OCI-LY3 (cell line): ENCODE results near the gene PIAS3.

Experiments
- H2AFZ ChIP-seq: fragments of 200-600, 300-600 bp; shearing (Covaris generic); 2 replicates; pipeline ENCODE4 v1.6.0; 2014; ENCODE audit warnings: antibody characterized with exemption, low read depth, low read length
- H3K27ac ChIP-seq: fragments of 200-600, 300-600 bp; sonication (generic); 2 replicates; pipeline ENCODE4 v1.5.1; 2014; ENCODE audit warnings: mild to moderate bottlenecking, low read length, moderate library complexity, mixed read lengths
- H3K27me3 ChIP-seq: fragments of 200-600, 300-600 bp; sonication (generic); 2 replicates; pipeline ENCODE4 v1.6.1; 2014; ENCODE audit warnings: low read depth, low read length, mixed read lengths
- H3K36me3 ChIP-seq: fragments of 200-600, 300-600 bp; sonication (generic); replicated peaks from 2 replicates; pipeline ENCODE3; 2014; ENCODE audit warnings: low read depth, low read length, mixed read lengths
- H3K4me1 ChIP-seq: fragments of 300-600, 200-600 bp; sonication (generic); 2 replicates; pipeline ENCODE4 v1.6.1; 2014; ENCODE audit warnings: low read length, mixed read lengths
- H3K4me2 ChIP-seq: fragments of 200-600, 300-600 bp; sonication (generic); 2 replicates; pipeline ENCODE4 v1.6.1; 2014; ENCODE audit warnings: low read length, mixed read lengths
- H3K4me3 ChIP-seq: fragments of 300-600, 200-600 bp; sonication (generic); 2 replicates; pipeline ENCODE4 v1.5.1; 2014; ENCODE audit warnings: antibody characterized with exemption, mild to moderate bottlenecking, low read length, moderate library complexity
- H3K79me2 ChIP-seq: fragments of 300-600, 200-600 bp; shearing (Covaris generic); 2 replicates; pipeline ENCODE4 v1.6.1; 2014; ENCODE audit warnings: mild to moderate bottlenecking, low read length, mixed read lengths
- H3K9ac ChIP-seq: fragments of 300-600, 200-600 bp; shearing (Covaris generic); 2 replicates; pipeline ENCODE4 v1.6.0; 2014; ENCODE audit warnings: mild to moderate bottlenecking, low read length, moderate library complexity
- H3K9me3 ChIP-seq: fragments of 200-600, 300-600 bp; shearing (Covaris generic); 2 replicates; pipeline ENCODE4 v1.6.1; 2014; ENCODE audit warnings: low read length, mixed read lengths; ENCODE audit not compliant: insufficient read depth
- H4K20me1 ChIP-seq: fragments of 200-600, 300-600 bp; sonication (generic); 2 replicates; pipeline ENCODE4 v1.6.1; 2016; ENCODE audit warnings: low read length, mixed read lengths; ENCODE audit not compliant: insufficient read depth
- EZH2phosphoT487 ChIP-seq: fragments of 200-600 bp; shearing (Covaris generic); IDR thresholded peaks from 2 replicates; pipeline ENCODE4 v1.6.1; 2018; ENCODE audit warnings: antibody characterized with exemption, mixed run types, low read depth
- TF ChIP-seq, protein P1 (sequence below): fragments of 200-600, 300-600 bp; sonication (generic); IDR thresholded peaks from 2 replicates; pipeline ENCODE4 v1.5.1; 2014; ENCODE audit warnings: antibody characterized with exemption, low read length, low read depth

PIAS3 gene

DNA sequence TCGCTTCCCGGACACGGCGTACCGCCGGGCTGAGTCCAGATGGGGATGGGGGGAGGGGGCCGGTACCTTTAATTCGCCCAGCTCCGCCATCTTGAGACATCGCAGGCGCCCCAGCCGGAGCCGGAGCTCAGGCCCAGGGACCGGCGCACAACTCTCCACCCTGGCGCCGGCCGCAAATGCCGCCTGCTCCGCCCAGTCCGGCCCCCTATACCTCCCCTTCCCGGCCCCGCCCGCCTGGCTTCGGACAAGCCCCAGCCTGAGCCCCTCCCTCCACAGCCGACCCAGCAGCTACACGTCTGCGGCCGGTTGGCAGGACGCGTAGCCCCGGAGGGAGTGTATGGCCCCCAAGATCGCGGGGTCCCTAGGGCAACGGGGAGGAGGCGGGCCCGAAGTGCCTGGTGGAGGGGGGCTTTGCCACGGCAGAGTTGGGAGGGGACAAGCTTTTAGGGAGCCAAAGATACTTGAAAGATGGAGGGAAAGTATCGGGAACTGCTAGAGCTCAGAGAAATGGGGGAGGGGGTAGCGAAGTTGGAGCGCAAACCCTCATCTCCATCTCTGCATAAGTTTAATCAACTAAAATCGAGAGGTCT is at the start of gene PIAS3:
Gene PIAS3 (minus strand): TSS at position 181 of the 590 bp plus-strand sequence. CDS start 91 bp downstream, at position 90.
- Histone ChIP-seq H2AFZ (peak within 1 kb of the TSS; percentile 78), H3K79me2 (peaks cover 8% of the 10 kb centered on the region), H4K20me1 (no peaks in the 10 kb centered on the region), H3K27me3 (peaks cover 10% of the 10 kb centered on the region; the same call in 1 of the 2 replicates), H3K4me1 (peaks cover 13% of the 10 kb centered on the region), H3K36me3 (peaks cover 17% of the 10 kb centered on the region), H3K4me3 (peak within 1 kb of the TSS; percentile 84), H3K27ac (peak within 1 kb of the TSS; percentile 48), H3K9me3 (no peaks in the 10 kb centered on the region), H3K9ac (peak within 1 kb of the TSS; percentile 81), H3K4me2 (peak within 1 kb of the TSS; percentile 88)
- TF ChIP-seq EZH2phosphoT487 = no peak
- TF ChIP-seq, protein P1, sequence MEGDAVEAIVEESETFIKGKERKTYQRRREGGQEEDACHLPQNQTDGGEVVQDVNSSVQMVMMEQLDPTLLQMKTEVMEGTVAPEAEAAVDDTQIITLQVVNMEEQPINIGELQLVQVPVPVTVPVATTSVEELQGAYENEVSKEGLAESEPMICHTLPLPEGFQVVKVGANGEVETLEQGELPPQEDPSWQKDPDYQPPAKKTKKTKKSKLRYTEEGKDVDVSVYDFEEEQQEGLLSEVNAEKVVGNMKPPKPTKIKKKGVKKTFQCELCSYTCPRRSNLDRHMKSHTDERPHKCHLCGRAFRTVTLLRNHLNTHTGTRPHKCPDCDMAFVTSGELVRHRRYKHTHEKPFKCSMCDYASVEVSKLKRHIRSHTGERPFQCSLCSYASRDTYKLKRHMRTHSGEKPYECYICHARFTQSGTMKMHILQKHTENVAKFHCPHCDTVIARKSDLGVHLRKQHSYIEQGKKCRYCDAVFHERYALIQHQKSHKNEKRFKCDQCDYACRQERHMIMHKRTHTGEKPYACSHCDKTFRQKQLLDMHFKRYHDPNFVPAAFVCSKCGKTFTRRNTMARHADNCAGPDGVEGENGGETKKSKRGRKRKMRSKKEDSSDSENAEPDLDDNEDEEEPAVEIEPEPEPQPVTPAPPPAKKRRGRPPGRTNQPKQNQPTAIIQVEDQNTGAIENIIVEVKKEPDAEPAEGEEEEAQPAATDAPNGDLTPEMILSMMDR = no peak

DNA sequence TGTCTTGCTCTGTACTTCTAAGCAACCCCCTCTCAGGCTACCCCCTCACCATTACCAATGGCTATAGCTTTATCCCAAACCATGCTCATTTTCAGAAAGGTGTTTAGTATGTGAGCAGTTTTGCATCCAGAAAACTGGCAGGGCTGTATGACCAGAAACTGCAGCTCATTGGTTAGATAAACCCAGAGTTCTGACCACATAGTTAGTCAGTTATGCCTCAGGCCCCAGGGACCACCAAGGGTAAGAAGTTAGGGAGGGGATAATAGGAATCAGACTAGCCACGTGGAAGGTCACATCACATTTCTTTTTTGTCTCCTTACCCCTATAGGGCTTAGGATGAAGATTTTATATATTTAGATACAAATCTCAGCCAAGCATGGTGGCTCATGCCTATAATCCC is 49.8 kb upstream of the PIAS3 start:
- Histone ChIP-seq H3K27me3 (no peaks in the 10 kb centered on the region), H3K4me2 (no peak overlapping the region), H3K79me2 (no peaks in the 10 kb centered on the region), H3K9ac (no peak overlapping the region), H3K4me1 (peaks cover 17% of the 10 kb centered on the region), H2AFZ (no peak overlapping the region), H4K20me1 (no peaks in the 10 kb centered on the region), H3K36me3 (peaks cover 22% of the 10 kb centered on the region), H3K4me3 (no peak overlapping the region), H3K27ac (no peak overlapping the region), H3K9me3 (no peaks in the 10 kb centered on the region)
- TF ChIP-seq EZH2phosphoT487 = no peak
- TF ChIP-seq, protein P1 = no peak

DNA sequence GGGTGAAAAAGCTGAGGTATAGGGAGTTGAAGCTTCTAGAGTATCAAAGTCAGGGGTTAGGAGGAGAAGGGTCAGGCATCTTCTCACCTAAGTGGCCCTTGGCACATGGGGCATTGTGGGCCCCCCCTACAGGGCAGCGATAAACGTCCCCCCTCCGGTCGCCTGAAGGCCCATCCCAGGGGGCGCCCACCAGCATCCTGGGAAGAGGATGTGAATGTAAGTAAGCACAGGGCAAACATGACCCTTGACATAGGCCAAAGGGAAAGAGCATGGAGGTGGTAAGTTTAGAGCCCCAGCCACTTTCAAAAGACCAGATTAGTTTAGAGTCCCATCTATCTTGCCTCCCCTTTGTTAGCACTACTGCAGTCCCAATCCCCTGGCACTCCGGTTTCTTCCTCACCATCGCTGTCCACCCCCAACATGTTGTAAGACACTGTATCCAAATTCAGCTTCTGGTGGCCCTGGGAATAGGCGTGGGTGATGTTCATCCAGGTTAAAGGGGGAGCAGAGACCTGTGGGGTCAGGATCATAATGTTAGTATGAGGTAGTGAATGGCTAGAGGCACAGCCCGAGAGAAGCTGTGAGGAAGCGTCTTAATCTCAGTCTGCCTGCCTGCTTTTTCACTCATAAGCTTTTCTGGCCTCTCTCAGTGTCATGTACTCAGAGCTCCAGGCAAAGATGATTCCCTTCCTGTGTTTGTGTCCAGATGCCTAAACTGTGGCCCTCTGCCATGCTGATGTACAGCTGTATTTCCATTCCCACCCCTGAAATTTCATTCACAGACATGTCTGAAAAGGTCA is 48.3 kb upstream of the PIAS3 start:
- Histone ChIP-seq H3K79me2 (no peaks in the 10 kb centered on the region), H4K20me1 (no peaks in the 10 kb centered on the region), H3K4me2 (no peak overlapping the region), H3K9me3 (no peaks in the 10 kb centered on the region), H3K27ac (no peak overlapping the region), H3K36me3 (peaks cover 15% of the 10 kb centered on the region), H3K4me3 (no peak overlapping the region), H2AFZ (no peak overlapping the region), H3K9ac (no peak overlapping the region), H3K4me1 (peaks cover 2% of the 10 kb centered on the region), H3K27me3 (no peaks in the 10 kb centered on the region)
- TF ChIP-seq, protein P1 = no peak
- TF ChIP-seq EZH2phosphoT487 = no peak

DNA sequence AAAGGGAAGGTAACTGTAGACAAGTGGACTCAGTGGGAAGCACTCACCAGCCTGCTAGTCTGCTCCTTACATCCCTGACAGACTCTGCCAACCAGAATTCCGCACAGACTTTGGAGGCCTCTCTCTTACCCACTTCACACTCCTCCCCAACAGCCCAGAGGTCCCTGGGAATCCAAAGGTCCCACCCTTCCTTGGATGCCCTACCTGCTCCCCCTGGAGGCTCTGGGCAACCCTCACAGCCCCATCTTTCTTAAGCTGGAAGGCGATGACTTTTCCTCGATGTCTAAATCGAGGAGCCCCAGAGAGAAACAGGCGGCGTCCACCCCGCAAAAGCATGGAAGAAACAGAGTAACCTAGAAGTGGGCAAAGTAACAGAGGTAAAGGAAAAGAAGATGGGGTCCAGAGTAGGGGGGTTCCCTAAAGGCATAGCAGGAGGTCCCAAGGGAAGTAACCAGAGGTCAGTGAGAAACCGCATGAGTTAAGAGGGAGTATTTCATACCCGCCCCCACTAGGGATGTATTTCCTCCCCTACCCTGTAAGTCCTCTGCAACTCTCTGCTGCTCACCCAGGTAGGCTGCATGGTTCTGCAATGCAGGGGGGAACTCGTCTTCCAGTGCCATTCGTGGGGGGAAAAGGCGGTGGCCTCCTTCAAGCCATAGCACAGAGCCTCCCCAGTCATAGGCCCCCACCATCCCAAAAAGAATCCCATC is 42.6 kb upstream of the PIAS3 start:
- Histone ChIP-seq H3K4me1 (no peaks in the 10 kb centered on the region), H4K20me1 (no peaks in the 10 kb centered on the region), H3K36me3 (no peaks in the 10 kb centered on the region), H3K4me3 (no peak overlapping the region), H3K4me2 (no peak overlapping the region), H3K9me3 (no peaks in the 10 kb centered on the region), H3K27me3 (no peaks in the 10 kb centered on the region), H3K79me2 (no peaks in the 10 kb centered on the region), H3K9ac (no peak overlapping the region), H3K27ac (no peak overlapping the region), H2AFZ (no peak overlapping the region)
- TF ChIP-seq, protein P1 = no peak
- TF ChIP-seq EZH2phosphoT487 = no peak
